ENCODE results near the gene TBC1D19. TPM values are rescaled to one million over a fixed set of nuclear protein-coding genes. Genes with fewer than 3 reads are reported as not detected.
"Not testable (repeated sequence)": the region's sequence is repeated elsewhere in the genome, so short reads cannot be mapped to it uniquely, and the experiment has no call there.

Gene TBC1D19
- total RNA-seq, 1 donor from 2014 or later = 7.3 TPM

DNA sequence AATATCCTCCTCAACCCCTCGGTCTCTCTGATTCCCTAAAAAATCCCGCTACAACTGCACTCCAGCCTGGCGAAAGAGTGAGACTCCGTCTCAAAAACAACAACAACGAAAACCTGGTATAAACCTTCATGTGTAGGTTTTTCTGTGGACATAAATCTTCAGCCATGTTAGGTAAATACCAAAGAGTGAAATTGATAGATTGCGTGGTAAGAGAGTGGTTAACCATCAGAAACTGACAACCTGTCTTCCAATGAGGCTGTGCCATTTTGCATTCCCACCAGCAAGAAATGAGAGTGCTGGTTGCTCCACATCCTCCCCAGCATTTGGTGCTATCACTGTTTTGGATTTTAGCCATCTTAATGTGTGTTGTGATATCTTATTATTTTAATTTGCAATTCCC is 10.9 kb downstream of the TBC1D19 start:
- no peak for DNase-seq (ENCODE audit: low read depth in 2 of 2)

DNA sequence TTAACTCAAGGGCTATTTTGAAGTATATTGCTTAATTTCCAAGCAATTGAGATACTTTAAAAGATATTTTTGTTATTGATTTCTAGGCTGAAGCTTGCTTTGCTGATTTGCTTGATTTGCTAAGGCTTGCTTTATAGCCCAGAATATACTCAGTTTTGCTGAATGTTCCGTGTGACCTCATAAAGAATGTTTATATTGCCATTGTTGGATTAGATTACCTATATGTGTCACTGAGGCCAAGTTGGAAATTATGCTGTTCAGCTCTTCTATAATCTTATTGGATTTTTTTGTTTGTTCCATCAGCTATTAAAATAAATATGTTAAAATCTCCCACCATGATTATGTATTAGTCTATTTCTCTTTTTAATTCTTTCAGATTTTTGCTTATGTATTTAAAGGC is 13.0 kb downstream of the TBC1D19 start:
- DNase-seq (ENCODE audit: low read depth in 2 of 2) = no peak

DNA sequence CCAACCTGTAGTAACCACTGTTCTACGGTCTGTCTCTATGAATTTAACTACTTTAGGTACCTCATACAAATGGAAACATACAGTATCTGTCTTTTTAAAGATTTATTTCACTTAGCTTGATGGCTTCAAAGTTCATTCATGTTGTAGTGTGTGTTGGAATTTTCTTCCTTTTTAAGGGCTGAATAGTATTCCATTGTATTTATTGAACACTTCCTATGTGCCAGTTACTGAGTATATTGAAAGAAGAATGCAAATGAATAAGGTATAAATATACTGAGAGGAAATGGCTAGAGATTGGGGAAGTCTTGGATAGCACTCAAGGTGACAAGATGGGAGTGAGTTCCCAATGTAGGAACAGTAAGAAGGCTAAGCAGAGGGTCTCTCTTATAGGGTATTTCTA is 17.3 kb downstream of the TBC1D19 start:
- DNase-seq (ENCODE audit: low read depth in 2 of 2) = no peak

DNA sequence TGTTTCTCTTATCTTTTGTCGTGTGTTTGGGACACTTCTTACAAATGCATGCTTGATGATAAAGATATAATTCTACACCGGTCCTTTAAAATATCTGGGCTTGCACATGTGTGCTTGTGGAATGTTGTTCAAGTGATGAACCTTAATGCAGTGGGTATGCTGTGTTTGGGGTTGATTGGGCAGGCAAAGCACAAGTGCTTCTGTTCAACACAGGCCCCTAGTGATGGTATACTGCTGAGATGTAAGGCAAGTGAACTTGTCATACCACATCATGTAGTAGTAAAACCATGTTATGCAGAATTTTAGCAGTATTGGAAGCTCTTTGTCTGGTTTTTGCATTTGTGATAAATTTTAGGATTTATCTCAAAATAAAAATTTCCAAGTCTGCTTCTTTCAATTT is 23.9 kb downstream of the TBC1D19 start:
- DNase-seq (ENCODE audit: low read depth in 2 of 2) = no peak

DNA sequence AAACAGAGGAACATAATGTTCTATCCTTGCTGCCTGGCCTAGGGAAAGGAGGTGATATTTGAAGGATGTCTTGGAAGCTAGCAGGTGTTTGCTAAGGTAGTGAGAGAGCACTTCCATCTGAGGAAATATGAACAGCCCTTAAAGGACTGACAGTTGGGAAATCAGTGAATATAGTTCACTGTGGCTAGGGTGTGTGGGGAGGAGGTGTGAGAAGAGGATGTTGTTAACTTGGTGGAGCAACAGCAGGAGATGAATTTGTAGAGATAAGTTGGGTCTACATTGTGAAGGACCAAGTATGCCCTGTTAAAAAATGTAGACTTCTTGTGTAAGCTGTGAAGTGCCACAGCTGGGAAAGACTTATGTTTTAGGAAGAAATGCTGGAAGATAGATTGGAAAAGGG is 25.5 kb downstream of the TBC1D19 start:
- no peak for DNase-seq (ENCODE audit: low read depth in 2 of 2)

DNA sequence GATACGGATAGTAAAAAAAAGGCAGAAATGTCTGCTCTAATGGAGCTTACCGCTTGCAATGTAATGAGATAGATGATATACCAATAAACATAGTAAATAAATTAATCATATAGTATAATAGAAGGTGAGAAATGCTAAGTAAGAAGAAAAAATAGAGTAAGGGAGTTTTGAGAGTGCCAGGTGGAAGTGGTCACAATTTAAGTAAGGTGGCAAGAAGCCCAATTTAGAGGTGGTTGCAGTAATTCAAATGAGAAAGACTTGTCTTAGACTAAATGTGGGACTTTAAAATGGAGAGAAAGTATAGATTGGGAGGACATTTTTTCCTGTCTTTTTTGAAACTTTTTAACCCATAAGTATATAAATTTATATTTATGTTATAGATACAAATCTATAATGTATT is 26.0 kb downstream of the TBC1D19 start:
- DNase-seq (ENCODE audit: low read depth in 2 of 2) = no peak

DNA sequence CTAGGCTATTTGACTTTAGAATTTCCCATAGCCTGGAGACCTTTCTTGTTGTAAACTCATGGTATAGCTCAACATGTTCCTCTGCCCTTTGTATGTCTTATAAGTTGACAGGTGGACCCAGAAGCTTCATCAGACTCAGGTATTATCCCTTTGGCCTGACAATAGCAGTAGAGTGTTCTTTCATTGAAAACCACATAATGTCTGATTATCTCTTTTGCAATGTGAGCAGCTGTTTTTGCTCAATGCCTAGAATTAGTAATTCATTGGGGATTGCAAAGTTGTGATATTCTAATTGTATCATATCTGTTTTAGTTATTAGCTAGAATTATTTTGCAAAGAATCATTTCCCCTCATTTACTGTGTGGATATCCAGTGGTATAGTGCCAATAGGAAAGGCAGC is 27.5 kb downstream of the TBC1D19 start:
- no peak for DNase-seq (ENCODE audit: low read depth in 2 of 2)

DNA sequence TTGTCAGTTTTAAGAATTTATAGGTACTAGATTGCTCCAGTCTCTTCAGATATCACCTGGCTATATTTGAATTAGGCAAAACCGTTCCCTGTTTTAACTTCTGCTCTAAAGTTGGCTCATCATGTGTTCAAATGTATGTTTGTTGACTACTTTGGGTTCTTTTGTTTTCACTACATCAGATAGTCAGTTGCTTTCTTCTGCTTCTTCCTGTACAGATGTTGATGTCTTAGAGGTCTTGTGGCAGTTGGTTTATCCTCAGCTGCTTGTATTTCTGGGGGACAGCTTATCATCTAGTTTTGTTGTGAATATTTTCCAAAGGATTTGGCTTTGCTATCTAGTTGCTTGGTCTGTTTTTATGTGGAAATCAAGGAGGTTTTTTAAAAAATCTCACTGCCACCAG is 28.0 kb downstream of the TBC1D19 start:
- DNase-seq (ENCODE audit: low read depth in 2 of 2) = peak in 1 of 2 donors; percentile 2

DNA sequence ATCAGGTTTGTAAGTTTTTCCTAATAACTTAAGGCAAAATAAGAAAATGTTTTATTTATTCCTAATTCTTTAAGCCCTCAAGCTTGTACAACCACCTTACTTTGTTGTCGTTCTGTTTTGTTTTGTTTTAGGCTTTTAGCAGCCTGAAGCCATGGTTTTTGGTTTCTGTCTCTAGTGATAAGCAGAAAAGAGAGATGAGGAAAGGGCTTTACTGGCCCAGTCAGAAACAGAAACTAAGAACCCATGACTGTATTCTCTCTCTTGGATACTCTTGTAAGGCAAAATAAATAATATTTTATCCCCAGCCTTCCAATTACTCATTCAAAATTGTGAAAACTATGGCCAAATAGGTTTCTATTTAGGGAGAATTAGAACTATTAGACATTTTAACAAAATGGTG is 29.4 kb downstream of the TBC1D19 start:
- no peak for DNase-seq (ENCODE audit: low read depth in 2 of 2)

DNA sequence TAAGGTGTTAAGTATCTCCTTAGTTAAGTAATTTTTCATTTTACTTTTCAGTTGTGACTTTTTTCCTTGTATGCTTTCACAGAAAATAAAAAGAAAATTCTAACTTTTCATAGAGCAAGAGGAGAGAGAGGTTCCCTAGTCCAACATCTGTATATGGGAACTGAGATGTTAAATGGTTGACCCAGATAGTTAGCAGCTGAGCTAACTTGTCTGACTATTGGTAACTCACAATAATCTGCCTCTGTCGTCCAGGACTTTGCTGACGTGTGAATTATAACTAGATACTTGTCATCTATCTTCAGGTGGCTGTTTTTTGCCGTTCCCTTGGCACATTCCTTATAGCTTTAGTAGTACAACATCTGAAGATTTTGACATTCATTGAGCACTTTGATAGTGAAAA is 29.9 kb downstream of the TBC1D19 start:
- no peak for DNase-seq (ENCODE audit: low read depth in 2 of 2)

DNA sequence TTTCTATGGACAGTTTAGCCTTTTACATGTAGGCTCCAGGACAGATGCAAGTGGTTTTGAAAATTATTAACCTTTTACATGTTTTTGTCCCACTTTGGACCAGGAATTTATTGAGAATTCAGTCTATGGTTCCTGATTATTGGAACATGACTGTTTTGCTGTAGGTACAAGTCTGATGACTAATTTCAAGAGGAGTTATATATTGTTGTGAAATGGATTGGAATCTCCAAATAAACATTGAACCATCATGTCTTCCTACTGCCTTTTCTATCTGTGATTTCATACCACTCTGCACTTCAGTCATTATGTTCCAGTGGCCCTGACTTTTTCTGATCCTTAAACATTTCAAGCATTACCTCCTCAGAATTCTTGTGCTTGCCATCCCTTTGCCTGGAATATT is 35.9 kb downstream of the TBC1D19 start:
- DNase-seq (ENCODE audit: low read depth in 2 of 2) = no peak

DNA sequence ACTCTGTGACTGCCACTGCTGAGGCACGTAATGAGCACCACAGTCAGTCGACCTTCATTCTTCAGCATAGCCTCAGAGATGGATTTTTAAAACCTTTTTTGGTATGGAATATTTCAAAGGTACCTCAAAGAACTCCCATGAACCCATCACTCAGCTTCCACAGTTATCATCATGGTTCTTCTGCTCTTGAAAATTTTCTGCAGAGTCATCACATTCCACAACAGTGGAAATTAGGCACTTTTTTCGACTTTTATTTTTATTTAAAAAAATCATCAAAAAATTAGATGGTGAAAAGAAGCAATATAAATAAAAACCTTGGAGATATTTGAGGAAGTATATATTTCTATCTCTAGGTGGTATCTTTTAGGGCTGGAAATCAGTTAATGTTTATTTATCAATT is 37.5 kb downstream of the TBC1D19 start:
- no peak for DNase-seq (ENCODE audit: low read depth in 2 of 2)

DNA sequence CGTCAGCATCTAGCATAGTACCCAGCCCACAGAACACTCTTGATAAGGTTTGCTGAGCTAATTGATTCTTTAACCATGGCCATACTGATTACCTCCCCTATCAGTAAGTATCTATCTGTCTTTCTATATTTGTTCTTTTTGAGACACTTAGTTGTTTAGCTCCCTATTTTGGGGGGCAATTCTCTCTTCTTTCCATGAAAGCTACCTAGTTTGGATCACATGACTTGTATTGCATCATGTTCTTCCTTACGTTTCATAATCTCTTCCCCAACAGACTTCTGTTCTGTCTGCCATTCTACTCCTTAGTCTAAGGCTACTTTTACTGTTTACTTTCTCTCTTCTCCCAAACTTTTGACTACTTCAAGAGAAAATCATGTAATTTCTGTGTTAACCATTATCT is 39.0 kb downstream of the TBC1D19 start:
- DNase-seq (ENCODE audit: low read depth in 2 of 2) = no peak

DNA sequence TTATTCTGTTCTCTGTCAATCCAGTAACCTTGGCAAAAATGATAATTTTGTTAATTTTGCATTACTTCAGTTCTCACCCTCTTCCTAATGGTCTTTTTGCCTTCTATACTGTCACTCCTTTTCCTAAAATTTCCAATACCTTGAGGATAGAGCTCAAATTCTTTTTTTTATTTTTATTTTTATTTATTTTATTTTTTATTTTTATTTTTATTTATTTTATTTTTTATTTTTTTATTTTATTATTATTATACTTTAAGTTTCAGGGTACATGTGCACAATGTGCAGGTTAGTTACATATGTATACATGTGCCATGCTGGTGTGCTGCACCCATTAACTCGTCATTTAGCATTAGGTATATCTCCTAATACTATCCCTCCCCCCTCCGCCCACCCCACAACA is 42.8 kb downstream of the TBC1D19 start:
- DNase-seq (ENCODE audit: low read depth in 2 of 2) = not testable (repeated sequence)

DNA sequence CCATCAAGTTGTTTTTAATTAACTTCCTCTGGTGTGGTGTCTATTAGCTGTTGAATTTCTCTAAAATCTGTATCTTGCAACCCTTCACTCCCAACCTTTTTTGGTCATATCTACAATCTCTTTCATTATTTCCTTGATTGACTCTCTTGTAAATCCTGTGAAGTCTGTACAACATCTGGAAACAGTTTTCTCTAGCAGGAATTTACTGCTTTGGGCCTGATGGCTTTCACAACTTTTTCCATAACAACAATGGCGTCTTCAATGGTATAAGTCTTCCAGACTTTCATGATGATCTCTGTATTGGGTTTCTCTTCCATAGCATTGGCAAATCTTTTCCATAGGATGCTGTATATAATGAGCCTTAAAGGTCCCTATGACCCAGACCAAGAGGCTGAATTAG is 49.0 kb downstream of the TBC1D19 start:
- DNase-seq (ENCODE audit: low read depth in 2 of 2) = no peak

DNA sequence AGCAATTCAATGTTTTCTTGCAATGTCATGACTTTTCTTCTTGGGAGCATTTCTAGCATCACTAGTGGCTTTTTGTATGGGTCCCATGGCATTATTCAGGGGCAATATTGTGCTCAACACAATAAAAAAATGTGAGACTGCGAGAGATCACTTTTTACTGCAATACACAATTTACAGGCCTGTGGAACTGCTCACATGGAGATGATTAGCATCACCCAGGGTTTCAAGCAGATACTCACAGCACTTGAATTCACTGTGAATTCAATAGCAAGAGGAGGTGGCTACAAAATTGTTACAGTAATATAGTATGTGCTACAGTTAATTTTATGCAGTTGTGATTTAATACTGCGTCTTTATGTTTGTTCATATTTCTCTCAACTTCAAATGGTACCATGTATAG is 50.4 kb downstream of the TBC1D19 start:
- no peak for DNase-seq (ENCODE audit: low read depth in 2 of 2)

DNA sequence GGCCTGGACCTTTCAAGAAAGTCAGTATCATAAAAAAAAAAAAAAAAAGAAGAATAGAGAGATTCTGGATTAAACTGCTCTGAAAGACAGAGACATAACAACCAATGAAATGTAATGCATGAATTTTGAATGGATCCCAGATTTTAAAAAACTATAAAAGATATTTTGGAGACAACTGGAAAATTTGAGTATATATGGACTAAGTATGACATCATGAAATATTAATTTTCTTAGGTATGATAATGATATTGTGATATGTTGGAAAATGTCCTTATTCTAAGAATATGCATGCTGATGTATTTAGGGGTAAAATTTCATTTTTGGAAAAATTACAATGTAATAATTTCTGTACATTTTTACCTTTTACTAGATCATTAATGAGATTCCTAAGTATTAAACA is 52.6 kb downstream of the TBC1D19 start:
- no peak for DNase-seq (ENCODE audit: low read depth in 2 of 2)

DNA sequence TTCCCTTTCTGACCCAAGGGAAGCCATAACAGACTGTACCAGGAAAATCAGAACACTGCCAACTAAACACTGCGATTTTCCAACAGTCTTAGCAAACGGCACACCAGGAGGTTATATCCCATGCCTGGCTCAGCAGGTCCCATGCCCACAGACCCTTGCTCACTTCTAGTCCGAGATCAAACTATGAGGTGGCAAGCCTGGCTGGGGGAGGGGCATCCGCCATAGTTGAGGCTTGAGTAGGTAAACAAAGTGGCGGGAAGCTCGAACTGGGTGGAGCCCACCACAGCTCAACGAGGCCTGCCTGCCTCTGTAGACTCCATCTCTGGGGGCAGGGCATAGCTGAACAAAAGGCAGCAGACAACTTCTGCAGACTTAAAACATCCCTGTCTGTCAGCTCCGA is 56.8 kb downstream of the TBC1D19 start:
- DNase-seq (ENCODE audit: low read depth in 2 of 2) = not testable (repeated sequence)

DNA sequence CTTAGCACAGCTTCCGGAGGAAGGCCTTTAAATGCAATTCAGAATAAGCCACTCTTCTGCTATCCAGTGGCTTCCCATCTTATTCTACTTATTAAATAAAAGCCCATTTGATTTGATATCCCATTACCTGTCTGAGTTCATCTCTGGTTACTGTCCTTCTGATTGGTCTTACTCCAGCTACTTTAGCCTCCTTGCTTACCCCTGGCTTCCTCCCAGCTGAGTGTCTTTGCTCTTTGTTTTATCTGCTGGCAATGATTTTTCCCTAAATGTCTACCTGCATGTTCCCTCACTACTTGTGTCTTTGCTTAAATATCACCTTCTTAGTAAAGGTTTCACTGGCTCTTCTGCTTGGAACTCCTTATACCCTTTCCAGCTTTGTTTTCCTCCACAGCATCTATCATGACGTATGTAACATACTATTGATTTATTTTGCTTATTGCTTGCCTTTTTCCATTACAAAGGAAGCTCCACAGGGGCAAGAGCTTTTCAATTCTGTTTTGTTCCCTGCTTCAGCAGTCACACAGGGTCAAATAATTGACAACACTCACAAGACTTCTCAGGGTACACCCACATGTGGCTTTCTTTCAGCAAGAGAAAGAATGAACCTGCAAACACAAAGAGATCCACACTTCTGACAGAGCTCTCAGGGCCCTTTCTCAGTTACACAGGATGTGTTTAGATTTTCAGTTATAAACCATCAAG is 63.8 kb downstream of the TBC1D19 start:
- no peak for DNase-seq (ENCODE audit: low read depth in 2 of 2)

DNA sequence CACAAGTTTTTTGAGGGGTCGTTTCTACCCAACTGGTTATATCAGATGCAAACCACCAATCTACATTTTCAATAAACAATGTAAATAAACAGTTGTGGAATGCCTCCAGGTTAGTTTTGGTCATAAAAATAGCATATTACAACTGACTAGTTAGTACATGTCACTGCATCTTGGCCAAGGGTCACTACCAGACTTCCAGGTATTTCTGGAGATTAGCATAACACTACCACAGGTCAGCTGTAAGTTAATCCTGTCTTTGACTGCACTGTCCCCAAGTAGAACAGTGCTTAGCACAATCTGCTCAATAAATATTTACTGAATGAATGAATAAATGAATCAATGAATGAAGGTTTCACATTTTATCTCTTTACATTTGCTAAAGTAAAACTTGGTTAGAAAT is 64.4 kb downstream of the TBC1D19 start:
- no peak for DNase-seq (ENCODE audit: low read depth in 2 of 2)

DNA sequence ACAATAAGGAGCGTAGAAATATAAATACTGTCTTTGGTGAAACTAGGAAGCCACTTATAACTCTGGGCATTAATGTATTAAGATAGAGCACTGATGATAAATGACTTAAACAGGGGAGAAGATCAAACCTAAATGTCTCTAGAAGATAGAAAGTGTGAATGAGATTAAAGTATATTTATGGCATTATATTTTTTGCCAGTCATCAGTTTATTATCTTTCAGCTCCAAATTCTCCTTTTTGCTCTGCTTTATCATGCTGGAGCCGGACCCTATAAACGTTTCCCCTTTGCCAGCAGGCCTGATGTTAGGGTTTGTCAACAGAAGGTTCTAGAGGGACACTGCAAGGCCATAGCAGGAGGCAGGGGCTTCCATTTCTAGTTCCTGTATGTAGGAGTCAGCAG is 76.4 kb downstream of the TBC1D19 start:
- DNase-seq (ENCODE audit: low read depth in 2 of 2) = no peak

DNA sequence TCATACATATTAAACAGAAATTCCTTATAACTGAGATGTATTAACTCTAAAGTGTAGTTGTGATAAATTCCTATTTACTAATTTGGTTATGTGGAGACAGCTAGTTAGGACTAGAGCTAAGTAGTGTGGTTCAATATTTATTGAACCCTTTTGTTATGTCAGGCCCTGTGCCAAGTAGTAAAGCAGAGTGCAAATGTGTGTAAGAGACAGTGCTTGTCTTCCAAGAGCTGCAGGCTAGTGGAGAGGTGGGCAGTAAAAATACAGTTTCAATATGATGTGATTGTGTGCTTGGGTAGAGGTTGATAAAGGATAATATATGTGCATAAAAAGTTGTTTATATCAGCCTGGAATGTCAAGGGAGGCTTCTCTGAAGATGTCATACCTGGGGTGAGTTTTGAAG is 80.0 kb downstream of the TBC1D19 start:
- DNase-seq (ENCODE audit: low read depth in 2 of 2) = no peak

DNA sequence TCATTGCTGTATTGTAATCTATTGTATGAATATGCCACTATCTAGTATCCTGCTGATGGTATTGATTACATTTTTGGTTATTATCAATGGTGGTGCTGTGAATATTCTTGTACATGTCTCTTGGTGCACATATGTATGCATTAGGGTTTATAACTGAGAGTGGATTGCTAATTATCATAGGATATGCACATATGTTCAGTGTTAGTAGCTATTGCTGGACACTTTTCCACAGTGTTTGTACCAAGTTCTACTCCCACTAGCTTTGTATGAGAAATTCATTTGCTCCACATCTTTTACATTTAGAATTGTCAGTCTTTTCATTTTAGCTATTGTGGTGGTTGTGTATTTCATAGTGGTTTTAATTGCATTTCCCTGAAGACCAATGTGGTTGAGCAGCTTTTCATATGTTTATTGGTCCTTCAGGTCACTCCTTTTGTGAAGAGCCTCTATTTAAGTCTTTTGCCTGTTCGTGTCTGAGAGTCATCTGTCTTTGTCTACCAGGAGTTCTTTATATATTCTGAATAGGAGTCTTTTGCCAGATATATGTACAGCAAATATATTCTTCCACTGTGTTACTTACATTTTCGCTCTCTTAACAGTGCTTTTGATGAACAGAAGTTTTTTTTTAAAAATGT is 87.1 kb downstream of the TBC1D19 start:
- no peak for DNase-seq (ENCODE audit: low read depth in 2 of 2)
